Spleen (tissue), 11 donors: Measurements from ENCODE around the gene PHETA1. TPM values are rescaled to one million over a fixed set of nuclear protein-coding genes. Genes with fewer than 3 reads are reported as not detected.

Source experiments
- DNase-seq: peaks from one replicate; pipeline ENCODE4 v3.0.0-alpha.2; 2020
- H3K27ac ChIP-seq, 8 donors: fragments of 200-600 bp; sonication (generic) in 7 of 8; 1 replicate in 4 of 8; 2 replicates in 4 of 8; pipeline versions ENCODE4 v1.5.0 to v1.8.0; 2016 to 2021; ENCODE audit warnings: inconsistent platforms in 4 of 8, mild to moderate bottlenecking in 4 of 8, moderate library complexity in 1 of 8
- H3K27me3 ChIP-seq, 7 donors: fragments of 200-600 bp; sonication (generic) in 6 of 7; replicated peaks in 1 of 7; 1 replicate in 4 of 7; 2 replicates in 3 of 7; pipeline versions ENCODE4 v1.5.0 to v1.8.0; 2016 to 2021; ENCODE audit warnings: inconsistent platforms in 3 of 7, mild to moderate bottlenecking in 1 of 7
- H3K36me3 ChIP-seq, 6 donors: fragments of 200-600 bp; sonication (generic) in 5 of 6; 1 replicate in 4 of 6; 2 replicates in 2 of 6; pipeline versions ENCODE4 v1.5.0 to v1.8.0; 2016 to 2021; ENCODE audit warnings: inconsistent platforms in 2 of 6
- H3K4me1 ChIP-seq, 6 donors: fragments of 200-600 bp; sonication (generic) in 5 of 6; 1 replicate in 3 of 6; 2 replicates in 3 of 6; pipeline versions ENCODE4 v1.5.0 to v1.8.0; 2016 to 2021; ENCODE audit warnings: inconsistent platforms in 3 of 6
- H3K4me3 ChIP-seq, 8 donors: fragments of 200-600 bp; sonication (generic) in 7 of 8; 1 replicate in 4 of 8; 2 replicates in 4 of 8; pipeline versions ENCODE4 v1.5.0 to v1.8.0; 2016 to 2021; ENCODE audit warnings: inconsistent platforms in 4 of 8, mild to moderate bottlenecking in 4 of 8, moderate library complexity in 2 of 8
- H3K9me3 ChIP-seq, 8 donors: fragments of 200-600 bp; sonication (generic) in 7 of 8; 1 replicate in 4 of 8; 2 replicates in 4 of 8; pipeline versions ENCODE4 v1.5.0 to v1.8.0; 2016 to 2021; ENCODE audit warnings: inconsistent platforms in 4 of 8
- POLR2A ChIP-seq, 3 donors: fragments of 450-650 bp; IDR thresholded peaks; one replicate each; pipeline ENCODE4 v1.5.1; 2017; ENCODE audit warnings: antibody characterized with exemption in 3 of 3, mild to moderate bottlenecking in 1 of 3
- POLR2AphosphoS5 ChIP-seq, 3 donors: sonication (generic); formaldehyde crosslinking; IDR thresholded peaks; one replicate each; pipeline ENCODE4 v1.5.1; 2017; ENCODE audit warnings: antibody characterized with exemption in 3 of 3
- WGBS, 5 donors: extraction: QIAGEN DNeasy Blood & Tissue Kit in 3 of 5; methylation state at CpG; one replicate each; pipeline versions ENCODE4 v1.1.5 to v1.1.7; 2013 to 2018; 5-methylcytosine and 5-hydroxymethylcytosine counted together
- intact Hi-C: fragments of 100-400 bp; cut with DNase I; formaldehyde crosslinking; loops from one replicate; pipeline ENCODE4 v1.15.0; 2023; ENCODE audit warnings: low total_unique reads
- polyA plus RNA-seq, 3 donors: library from polyadenylated mRNA; stranded (reverse); fragments of 200-250 nt; gene quantifications; one replicate each; pipeline ENCODE4 v1.2.1, GENCODE V29; 2013
- total RNA-seq, 7 donors: library from RNA; depleted of rRNA in 3 of 7; stranded (reverse); fragments of >200 nt in 3 of 7; fragmentation: NEBNext Ultra II Directional in 4 of 7; extraction: Animal tissue kit (Norgen Biotek cat#: 25700) in 4 of 7; gene quantifications; one replicate each; pipeline versions ENCODE4 v1.1.0 to v1.2.1, GENCODE V29; 2016 to 2021
- TF ChIP-seq, protein P1 (sequence below), 11 experiments: fragments of 200-600 bp in 7 of 11; fragments of 450-650 bp in 4 of 11; sonication (generic) in 4 of 11; IDR thresholded peaks in 8 of 11; conservative IDR thresholded peaks in 3 of 11; 1 replicate in 7 of 11; 2 replicates in 4 of 11; pipeline versions ENCODE4 v1.4.0 to v1.8.0; 2016 to 2021; ENCODE audit warnings: antibody characterized with exemption in 11 of 11, inconsistent platforms in 4 of 11, mild to moderate bottlenecking in 1 of 11
- donor health status: healthy with polysubstance abuse.
- donor health status: DM: no; HTN: no; CAD: no; lungs with moderate emphysema.
- donor health status: DM: no; HTN: no; CAD: no.
- donor health status: Bipolar disorder and iron deficiency.
- donor health status: healthy.
- donor health status: DM: no; HTN: no; CAD: no.
- donor health status: DM: yes; HTN: yes; CAD: no.

The PHETA1 gene
- total and polyA plus RNA-seq, 10 donors = 4.9 to 39.7 (median 20.0) TPM

DNA sequence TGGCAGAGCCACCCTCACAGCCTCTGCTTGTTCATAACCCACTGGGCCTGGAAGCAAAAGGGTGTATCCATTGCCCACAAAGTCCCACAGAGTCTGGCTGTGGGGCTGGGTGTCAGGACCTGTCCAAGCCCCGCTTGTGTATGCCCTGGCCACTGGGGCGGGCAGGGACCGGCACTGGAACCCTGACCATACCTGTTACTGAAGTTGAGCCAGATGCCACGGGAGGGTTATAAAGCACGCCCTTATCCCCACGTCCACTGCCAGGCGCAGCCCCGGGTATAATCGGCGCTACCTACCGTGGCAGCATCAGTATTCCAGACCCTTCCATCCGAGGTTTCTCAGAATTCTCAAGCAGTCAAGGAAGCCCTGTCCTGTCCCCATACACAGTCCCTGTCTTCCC lies 40.8 kb downstream of the PHETA1 start:
- no peak for DNase-seq
- TF ChIP-seq POLR2AphosphoS5 (IDR thresholded peaks at IDR 0.05) = no peak
- TF ChIP-seq, protein P1, sequence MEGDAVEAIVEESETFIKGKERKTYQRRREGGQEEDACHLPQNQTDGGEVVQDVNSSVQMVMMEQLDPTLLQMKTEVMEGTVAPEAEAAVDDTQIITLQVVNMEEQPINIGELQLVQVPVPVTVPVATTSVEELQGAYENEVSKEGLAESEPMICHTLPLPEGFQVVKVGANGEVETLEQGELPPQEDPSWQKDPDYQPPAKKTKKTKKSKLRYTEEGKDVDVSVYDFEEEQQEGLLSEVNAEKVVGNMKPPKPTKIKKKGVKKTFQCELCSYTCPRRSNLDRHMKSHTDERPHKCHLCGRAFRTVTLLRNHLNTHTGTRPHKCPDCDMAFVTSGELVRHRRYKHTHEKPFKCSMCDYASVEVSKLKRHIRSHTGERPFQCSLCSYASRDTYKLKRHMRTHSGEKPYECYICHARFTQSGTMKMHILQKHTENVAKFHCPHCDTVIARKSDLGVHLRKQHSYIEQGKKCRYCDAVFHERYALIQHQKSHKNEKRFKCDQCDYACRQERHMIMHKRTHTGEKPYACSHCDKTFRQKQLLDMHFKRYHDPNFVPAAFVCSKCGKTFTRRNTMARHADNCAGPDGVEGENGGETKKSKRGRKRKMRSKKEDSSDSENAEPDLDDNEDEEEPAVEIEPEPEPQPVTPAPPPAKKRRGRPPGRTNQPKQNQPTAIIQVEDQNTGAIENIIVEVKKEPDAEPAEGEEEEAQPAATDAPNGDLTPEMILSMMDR (IDR thresholded peaks at IDR 0.05 in 8 of 11, conservative IDR thresholded peaks at IDR 0.05 in 3 of 11) = no peak
- TF ChIP-seq POLR2A (IDR thresholded peaks at IDR 0.05) = no peak
- intact Hi-C loops = no loop called here
- 89 to 94% (median 92%) methylated on average over 12 of the region's 12 CpGs for WGBS, 5 donors
- no peak overlapping the region for H3K27ac ChIP-seq
- peaks cover 0 to 9% (median 0%) of the 10 kb centered on the region in 7 donors for H3K27me3 ChIP-seq
- H3K36me3 ChIP-seq = no peaks in the 10 kb centered on the region
- H3K9me3 ChIP-seq = no peaks in the 10 kb centered on the region
- peaks cover 0 to 5% (median 0%) of the 10 kb centered on the region in 6 donors for H3K4me1 ChIP-seq
- H3K4me3 ChIP-seq = no peak overlapping the region

DNA sequence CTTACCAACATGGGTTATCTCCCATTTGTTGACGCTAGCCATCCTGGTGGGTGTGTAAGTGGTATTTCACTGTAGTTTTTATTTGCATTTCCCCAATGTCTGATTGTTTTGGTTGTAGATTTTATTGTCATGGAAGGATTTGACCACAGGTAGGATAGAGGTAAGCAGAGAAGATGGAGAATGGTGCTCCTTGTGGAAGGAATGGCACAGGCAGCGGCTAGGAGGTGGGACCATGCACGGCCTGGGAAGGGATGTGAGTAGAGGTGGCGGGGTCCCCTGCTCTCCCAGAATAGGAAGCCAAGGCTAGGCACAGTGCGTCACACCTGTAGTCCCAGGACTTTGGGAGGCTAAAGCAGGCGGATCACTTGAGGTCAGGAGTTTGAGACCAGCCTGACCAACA lies 41.4 kb downstream of the PHETA1 start:
- H3K27me3 ChIP-seq = peaks cover 0 to 9% (median 0%) of the 10 kb centered on the region in 7 donors
- H3K27ac ChIP-seq = no peak overlapping the region
- TF ChIP-seq POLR2AphosphoS5 (IDR thresholded peaks at IDR 0.05) (no peak), POLR2A (IDR thresholded peaks at IDR 0.05) (no peak)
- TF ChIP-seq, protein P1 (IDR thresholded peaks at IDR 0.05 in 8 of 11, conservative IDR thresholded peaks at IDR 0.05 in 3 of 11) = no peak
- H3K4me3 ChIP-seq = no peak overlapping the region
- H3K4me1 ChIP-seq = peaks cover 0 to 5% (median 0%) of the 10 kb centered on the region in 6 donors
- WGBS, 5 donors = 89 to 95% (median 91%) methylated on average over 6 of the region's 6 CpGs
- no peaks in the 10 kb centered on the region for H3K36me3 ChIP-seq
- no peak for DNase-seq
- intact Hi-C loops = no loop called here
- no peaks in the 10 kb centered on the region for H3K9me3 ChIP-seq

DNA sequence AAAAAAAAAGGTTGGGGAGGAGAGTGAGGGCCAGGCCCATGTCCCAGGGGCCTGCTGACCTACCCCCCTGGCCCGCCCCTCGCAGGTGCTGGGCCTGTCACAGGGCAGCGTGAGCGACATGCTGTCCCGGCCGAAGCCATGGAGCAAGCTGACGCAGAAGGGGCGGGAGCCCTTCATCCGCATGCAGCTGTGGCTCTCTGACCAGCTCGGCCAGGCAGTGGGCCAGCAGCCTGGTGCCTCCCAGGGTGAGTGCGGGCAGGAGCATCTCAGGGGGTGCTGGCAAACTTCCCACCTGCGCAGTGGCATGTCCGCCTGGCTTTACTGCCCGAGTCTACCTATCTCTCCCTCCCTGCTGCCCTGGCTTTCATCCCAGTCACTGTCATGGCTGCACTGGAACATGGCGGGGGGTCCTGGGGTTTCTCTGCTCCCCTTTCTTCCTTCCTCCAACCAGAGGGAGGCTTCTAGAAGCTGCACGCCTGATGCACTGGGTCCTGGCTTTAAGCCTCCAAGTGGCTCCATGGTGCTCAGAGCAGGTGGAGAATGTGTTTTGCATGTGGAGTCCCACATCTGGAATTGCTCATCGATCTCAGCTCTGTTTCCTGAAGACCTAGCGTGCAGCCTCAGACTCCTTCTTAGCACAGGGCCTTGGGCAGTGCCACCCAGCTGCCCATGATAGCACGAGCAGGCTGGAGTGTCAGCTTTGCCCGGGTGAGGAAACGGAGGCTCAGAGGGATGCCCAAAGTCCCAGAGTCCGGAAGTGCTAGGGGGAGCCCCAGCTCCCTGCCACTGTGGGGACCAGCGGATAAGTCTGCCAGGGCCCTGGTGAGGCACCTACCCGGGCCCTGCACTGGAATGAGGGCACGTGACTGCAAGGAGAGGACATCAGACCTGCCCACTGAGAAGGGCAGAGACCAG lies 46.3 kb downstream of the PHETA1 start:
- no peak for DNase-seq
- TF ChIP-seq POLR2AphosphoS5 (IDR thresholded peaks at IDR 0.05) = no peak
- no peak for TF ChIP-seq POLR2A (IDR thresholded peaks at IDR 0.05)
- TF ChIP-seq, protein P1 (IDR thresholded peaks at IDR 0.05 in 8 of 11, conservative IDR thresholded peaks at IDR 0.05 in 3 of 11) = no peak
- H3K4me1 ChIP-seq = no peaks in the 10 kb centered on the region
- WGBS, 5 donors = 86 to 92% (median 88%) methylated on average over 19 to 25 of the region's 25 CpGs
- H3K36me3 ChIP-seq = no peaks in the 10 kb centered on the region
- H3K27me3 ChIP-seq = peaks cover 0 to 24% (median 0%) of the 10 kb centered on the region in 7 donors
- intact Hi-C loops = no loop called here
- no peak overlapping the region for H3K27ac ChIP-seq
- no peaks in the 10 kb centered on the region for H3K9me3 ChIP-seq
- H3K4me3 ChIP-seq = no peak overlapping the region

DNA sequence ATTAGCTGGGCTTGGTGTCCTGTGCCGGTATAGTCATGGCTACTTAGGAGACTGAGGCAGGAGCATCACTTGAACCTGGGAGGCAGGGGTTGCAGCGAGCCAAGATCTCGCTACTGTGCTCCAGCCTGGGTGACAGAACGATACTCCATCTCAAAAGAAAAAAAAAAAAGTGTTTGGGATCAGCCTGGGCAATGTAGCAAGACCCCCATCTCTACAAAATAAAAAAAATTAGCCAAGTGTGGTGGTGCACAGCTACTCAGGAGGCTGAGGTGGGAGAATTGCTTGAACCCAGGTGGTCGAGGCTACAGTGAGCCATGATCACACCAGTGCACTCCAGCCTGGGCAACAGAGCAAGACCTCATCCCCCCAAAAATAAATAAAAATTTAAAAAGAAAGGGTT lies 47.6 kb downstream of the PHETA1 start:
- TF ChIP-seq, protein P1 (IDR thresholded peaks at IDR 0.05 in 8 of 11, conservative IDR thresholded peaks at IDR 0.05 in 3 of 11) = no peak
- no peak for TF ChIP-seq POLR2AphosphoS5 (IDR thresholded peaks at IDR 0.05)
- no peak for TF ChIP-seq POLR2A (IDR thresholded peaks at IDR 0.05)
- WGBS, 5 donors = 84 to 90% (median 85%) methylated on average over 5 of the region's 5 CpGs
- DNase-seq = no peak
- Histone ChIP-seq H3K4me3 (no peak overlapping the region), H3K36me3 (no peaks in the 10 kb centered on the region), H3K4me1 (no peaks in the 10 kb centered on the region), H3K27ac (no peak overlapping the region), H3K9me3 (no peaks in the 10 kb centered on the region), H3K27me3 (peaks cover 0 to 25% (median 0%) of the 10 kb centered on the region in 7 donors)
- intact Hi-C loops = no loop called here
